Subcutaneous abdominal adipose tissue (tissue), 5 donors: ENCODE results near the gene FGFBP1.
"Not testable (repeated sequence)": the region's sequence is repeated elsewhere in the genome, so short reads cannot be mapped to it uniquely, and the experiment has no call there.

ENCODE experiments used
- H3K27ac ChIP-seq: one replicate; pipeline ENCODE4 v1.7.0; 2013; ENCODE audit warnings: low read depth, mild to moderate bottlenecking, inconsistent platforms, low read length, moderate library complexity
- H3K27me3 ChIP-seq, 5 donors: one replicate each; pipeline ENCODE4 v1.7.0; 2013; ENCODE audit warnings: low read length in 5 of 5, inconsistent platforms in 1 of 5; ENCODE audit not compliant: control insufficient read depth in 5 of 5, insufficient read depth in 4 of 5
- H3K36me3 ChIP-seq, 5 donors: one replicate each; pipeline ENCODE4 v1.7.0; 2013; ENCODE audit warnings: low read length in 5 of 5; ENCODE audit not compliant: control insufficient read depth in 5 of 5, insufficient read depth in 5 of 5
- H3K4me1 ChIP-seq, 5 donors: one replicate each; pipeline ENCODE4 v1.7.0; 2013; ENCODE audit warnings: low read length in 5 of 5, mild to moderate bottlenecking in 3 of 5, moderate library complexity in 1 of 5; ENCODE audit not compliant: control insufficient read depth in 5 of 5, insufficient read depth in 5 of 5
- H3K4me3 ChIP-seq, 5 donors: one replicate each; pipeline ENCODE4 v1.7.0; 2013; ENCODE audit warnings: low read length in 5 of 5, low read depth in 1 of 5
- H3K9ac ChIP-seq, 5 donors: one replicate each; pipeline ENCODE4 v1.7.0; 2013; ENCODE audit warnings: low read length in 5 of 5, mild to moderate bottlenecking in 4 of 5, moderate library complexity in 3 of 5
- H3K9me3 ChIP-seq, 5 donors: one replicate each; pipeline ENCODE4 v1.7.0; 2013; ENCODE audit warnings: low read length in 5 of 5; ENCODE audit not compliant: control insufficient read depth in 5 of 5
- donor health status: healthy.
- donor health status: healthy.
- donor health status: healthy.
- donor health status: healthy.
- donor health status: healthy.

Gene FGFBP1

DNA sequence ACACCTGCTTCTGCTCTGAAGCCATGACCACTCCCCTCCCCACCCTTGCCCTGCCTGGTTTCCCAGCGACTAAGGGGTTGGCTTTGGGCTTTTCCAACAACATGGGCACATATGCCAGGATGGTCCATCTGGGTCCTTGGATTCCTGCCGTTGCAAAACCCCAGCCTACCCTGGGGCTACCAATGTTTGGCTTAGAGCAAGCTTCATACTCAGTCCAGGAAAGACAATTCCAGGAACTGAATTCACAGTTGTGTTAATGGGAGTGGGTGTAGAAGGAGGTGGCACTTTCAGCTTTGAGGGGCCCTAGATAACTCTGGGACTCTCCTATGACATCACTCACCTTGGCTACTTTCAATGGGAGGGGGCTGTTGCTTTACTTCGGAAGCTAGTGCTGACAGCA lies 9.0 kb downstream of the FGFBP1 start:
- Histone ChIP-seq H3K4me3 (no peak overlapping the region), H3K27me3 (no peaks in the 10 kb centered on the region)

DNA sequence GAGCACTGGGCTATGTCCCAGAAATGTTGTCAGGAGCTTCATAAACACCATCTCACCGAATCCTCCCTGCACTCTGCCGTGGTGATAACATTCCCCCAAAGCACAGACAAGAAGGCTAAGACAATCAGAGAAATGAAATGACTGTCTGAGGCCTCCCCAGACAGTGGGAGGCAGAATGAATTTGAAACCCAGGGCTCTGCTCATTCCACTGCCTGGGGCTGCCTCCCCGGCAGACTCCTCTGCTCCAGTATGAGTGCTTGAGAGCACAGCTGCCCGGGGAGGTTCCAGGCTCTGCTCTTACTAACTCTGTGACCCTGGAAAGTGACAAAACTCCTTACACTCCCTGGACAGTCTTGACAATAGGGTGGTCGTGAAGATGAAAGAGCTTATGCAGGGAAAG lies 9.7 kb downstream of the FGFBP1 start:
- no peaks in the 10 kb centered on the region for H3K27me3 ChIP-seq
- H3K9ac ChIP-seq, result no peak overlapping the region
- H3K9me3 ChIP-seq, result no peaks in the 10 kb centered on the region
- H3K4me1 ChIP-seq, result peaks cover 0 to 27% (median 19%) of the 10 kb centered on the region in 5 donors
- H3K4me3 ChIP-seq, result no peak overlapping the region
- no peaks in the 10 kb centered on the region for H3K36me3 ChIP-seq
- no peak overlapping the region for H3K27ac ChIP-seq

More for the DNA sequence above, 9.0 kb downstream of the FGFBP1 start:
- H3K36me3 ChIP-seq, result no peaks in the 10 kb centered on the region
- H3K27ac ChIP-seq, result no peak overlapping the region
- no peak overlapping the region for H3K9ac ChIP-seq
- H3K4me1 ChIP-seq, result peaks cover 0 to 27% (median 19%) of the 10 kb centered on the region in 5 donors
- no peaks in the 10 kb centered on the region for H3K9me3 ChIP-seq

DNA sequence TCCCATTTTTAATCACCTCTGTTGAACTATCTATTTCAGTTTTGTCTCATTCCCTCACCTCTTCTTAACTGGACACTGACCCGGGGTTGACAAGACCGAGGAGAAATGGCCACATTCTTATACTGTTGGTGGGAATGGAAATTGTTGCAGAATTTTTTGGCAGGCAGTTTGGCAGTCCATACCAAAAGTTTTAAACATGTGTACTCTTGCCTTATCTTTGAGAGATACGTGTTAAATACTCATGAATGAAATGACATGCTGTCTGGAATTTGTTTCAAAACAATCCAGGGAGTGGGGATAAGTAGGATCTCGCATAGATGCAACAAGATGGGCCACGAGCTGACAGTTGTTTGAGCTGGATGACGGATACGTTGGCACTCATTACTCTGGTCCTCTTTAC lies 12.1 kb downstream of the FGFBP1 start:
- Histone ChIP-seq H3K36me3 (no peaks in the 10 kb centered on the region), H3K9me3 (no peaks in the 10 kb centered on the region), H3K27ac (no peak overlapping the region), H3K4me1 (peaks cover 0 to 27% (median 19%) of the 10 kb centered on the region in 5 donors), H3K9ac (no peak overlapping the region), H3K4me3 (no peak overlapping the region), H3K27me3 (no peaks in the 10 kb centered on the region)

DNA sequence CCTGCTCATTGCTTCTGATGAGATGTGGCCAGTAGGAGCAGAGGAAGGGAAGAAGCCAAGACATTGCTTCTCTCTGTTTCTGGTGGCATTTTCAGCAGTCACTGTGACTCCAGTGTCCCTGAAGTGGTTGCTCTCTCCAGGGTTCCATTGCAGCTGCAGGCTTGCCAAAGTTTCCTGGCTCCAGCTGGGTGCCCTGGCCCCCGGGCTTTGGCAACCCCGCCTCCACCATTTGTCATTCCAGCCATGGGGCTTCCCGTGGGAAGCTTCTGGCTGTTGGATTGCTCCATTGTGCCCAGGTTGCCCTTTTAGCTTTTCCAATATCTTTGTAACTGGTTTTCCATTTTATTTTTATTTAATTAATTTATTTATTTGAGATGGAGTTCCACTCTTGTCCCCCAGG lies 12.7 kb downstream of the FGFBP1 start:
- Histone ChIP-seq H3K9ac (no peak overlapping the region), H3K9me3 (no peaks in the 10 kb centered on the region), H3K27me3 (no peaks in the 10 kb centered on the region), H3K36me3 (no peaks in the 10 kb centered on the region), H3K4me3 (no peak overlapping the region), H3K4me1 (peaks cover 0 to 26% (median 19%) of the 10 kb centered on the region in 5 donors), H3K27ac (no peak overlapping the region)

DNA sequence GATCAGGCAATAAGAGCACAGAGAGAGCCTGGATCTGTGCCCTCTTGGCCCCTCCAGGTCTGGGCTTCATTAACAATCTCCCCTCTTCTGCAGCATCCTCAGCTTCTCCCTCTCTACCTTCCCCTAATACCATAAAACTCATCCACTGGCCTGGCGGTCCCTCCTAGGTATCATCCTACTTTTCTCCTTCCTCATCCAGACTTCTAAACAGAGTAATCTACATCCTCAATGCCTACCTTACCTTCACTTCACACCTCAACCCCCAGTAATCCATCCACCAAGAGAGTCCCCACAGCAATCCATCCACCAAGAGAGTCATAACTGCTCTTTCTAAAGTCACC lies 17.0 kb downstream of the FGFBP1 start:
- no peaks in the 10 kb centered on the region for H3K27me3 ChIP-seq
- H3K4me3 ChIP-seq, result no peak overlapping the region
- no peaks in the 10 kb centered on the region for H3K9me3 ChIP-seq
- no peak overlapping the region for H3K9ac ChIP-seq
- H3K36me3 ChIP-seq, result no peaks in the 10 kb centered on the region
- peaks cover 0 to 6% (median 5%) of the 10 kb centered on the region in 5 donors for H3K4me1 ChIP-seq
- H3K27ac ChIP-seq, result no peak overlapping the region

DNA sequence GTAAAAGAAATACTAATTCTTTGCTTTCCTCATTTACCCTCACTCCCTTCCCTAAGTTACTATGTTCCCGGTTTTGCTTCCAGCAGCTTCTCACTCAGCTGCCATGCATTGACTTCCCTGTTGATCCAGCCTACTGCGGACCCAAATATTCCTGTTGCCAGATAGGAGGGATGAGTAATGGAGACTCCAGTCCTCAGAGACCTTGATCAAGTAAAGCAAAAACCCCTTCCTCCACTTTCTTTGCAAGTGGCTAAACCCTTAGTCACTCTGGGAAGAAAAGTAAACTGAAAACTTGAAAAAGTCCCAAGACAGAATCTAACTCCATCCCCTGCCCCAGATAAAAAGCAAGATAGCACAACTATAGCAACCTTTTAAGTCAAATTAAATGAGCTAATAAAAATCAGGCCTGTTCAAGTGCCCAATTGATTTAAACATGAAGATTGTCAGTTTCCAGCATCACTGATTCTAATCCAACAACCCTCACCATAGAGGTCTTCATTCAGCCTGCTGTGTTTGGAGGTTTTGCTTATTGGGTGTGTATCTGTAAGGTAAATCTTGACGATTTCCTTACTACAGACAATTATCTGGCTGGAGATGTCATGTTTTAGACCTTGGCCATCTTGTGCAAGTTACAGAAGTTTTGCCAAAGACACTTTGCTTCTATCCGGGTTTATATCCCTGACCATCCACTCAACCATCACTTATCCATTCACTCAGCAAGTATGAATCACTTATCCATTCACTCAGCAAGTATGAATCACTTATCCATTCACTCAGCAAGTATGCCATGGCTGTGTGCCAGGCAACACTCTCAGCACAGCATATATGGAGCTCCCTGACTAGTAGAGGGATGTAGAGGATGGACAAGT lies 17.6 kb downstream of the FGFBP1 start:
- Histone ChIP-seq H3K4me3 (no peak overlapping the region), H3K9me3 (no peaks in the 10 kb centered on the region), H3K4me1 (peaks cover 0 to 5% (median 0%) of the 10 kb centered on the region in 5 donors), H3K27ac (no peak overlapping the region), H3K27me3 (no peaks in the 10 kb centered on the region), H3K36me3 (no peaks in the 10 kb centered on the region), H3K9ac (no peak overlapping the region)

DNA sequence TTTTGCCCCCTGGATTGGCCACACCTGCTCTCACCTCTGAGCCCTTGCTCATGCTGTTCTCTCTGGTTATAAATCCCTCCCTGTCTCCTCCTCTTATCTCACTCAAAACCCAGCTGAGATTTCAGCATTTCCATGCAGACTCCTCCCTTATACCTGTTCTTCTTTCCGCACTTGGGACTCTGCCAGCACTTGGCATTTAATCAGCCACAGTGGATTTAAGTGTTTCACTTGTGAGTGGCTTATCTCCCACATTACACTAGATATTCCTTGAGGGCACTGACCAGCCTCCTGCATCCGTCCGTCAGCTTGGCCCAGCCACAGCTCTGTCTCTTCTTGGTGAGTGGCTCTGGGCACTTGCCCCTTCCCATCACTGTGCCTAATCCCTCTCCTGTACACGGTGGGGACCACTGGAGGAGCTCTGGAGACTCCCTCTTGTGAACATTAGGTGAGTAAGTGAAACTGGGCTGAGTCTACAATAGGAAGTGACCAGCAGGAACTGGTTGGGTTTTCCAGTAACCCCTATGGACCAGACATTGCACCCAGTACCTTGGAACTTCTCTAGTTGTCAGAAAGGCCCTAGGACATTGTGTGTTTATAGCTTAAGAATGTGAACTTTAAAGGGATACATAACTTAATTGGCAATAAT lies 19.9 kb downstream of the FGFBP1 start:
- Histone ChIP-seq H3K4me1 (no peaks in the 10 kb centered on the region), H3K27me3 (no peaks in the 10 kb centered on the region), H3K4me3 (no peak overlapping the region), H3K9me3 (no peaks in the 10 kb centered on the region), H3K27ac (no peak overlapping the region), H3K9ac (no peak overlapping the region), H3K36me3 (no peaks in the 10 kb centered on the region)

DNA sequence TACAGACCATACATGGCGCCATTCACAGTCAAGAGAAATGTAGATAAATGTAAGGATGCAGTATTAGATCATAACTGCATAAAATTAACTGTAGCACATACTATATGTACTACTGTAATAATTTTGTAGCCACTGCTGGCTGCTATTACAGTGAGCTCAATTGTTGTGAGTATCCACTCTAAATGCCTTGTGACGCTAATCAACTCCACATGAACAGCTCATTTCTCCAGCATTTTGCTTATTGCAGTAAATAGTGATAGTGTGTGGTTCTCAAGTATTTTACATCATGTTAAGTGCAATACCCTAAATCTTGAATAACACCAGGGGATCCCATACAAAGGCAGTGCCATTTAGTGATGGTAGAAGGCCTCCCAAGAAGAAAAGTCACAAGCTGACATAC lies 21.2 kb downstream of the FGFBP1 start:
- Histone ChIP-seq H3K27ac (no peak overlapping the region), H3K36me3 (no peaks in the 10 kb centered on the region), H3K4me1 (no peaks in the 10 kb centered on the region), H3K9me3 (no peaks in the 10 kb centered on the region), H3K27me3 (no peaks in the 10 kb centered on the region), H3K4me3 (no peak overlapping the region), H3K9ac (no peak overlapping the region)

DNA sequence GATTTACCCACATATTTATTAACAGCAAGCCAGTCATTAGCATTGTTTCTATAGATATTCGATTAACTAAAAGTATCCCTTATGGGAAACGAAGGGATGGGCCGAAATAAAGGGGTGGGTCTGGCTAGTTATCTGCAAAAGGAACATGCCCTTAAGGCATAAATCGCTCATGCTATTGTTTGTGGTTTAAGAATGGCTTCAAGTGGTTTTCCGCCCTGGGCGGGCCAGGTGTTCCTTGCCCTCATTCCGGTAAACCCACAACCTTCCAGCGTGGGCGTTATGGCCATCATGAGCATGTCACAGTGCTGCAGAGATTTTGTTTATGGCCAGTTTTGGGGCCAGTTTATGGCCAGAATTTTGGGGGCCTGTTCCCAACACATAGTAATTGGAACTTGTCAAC lies 22.2 kb downstream of the FGFBP1 start:
- not testable (repeated sequence) for H3K9ac ChIP-seq, H3K27me3 ChIP-seq, H3K4me3 ChIP-seq, H3K27ac ChIP-seq, H3K9me3 ChIP-seq, H3K4me1 ChIP-seq, H3K36me3 ChIP-seq

DNA sequence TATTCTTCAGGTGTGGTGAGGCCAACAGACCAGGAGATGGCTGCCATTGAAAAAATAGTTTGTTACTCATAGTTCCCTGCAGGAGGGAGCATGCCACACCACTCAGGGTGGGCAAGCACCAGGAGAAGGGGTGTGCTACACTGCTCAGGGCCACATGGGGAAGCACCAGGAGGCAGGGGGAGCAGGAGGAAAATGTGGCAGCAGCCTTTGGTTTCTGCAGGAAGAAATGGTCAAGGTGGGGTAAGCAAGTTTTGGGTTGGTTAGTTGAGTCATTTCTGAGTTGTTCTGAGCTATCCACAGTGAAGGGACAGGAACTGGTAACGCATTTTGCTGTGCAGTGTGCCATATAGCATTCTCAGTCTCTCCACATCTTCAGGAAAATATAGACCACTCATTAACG lies 23.8 kb downstream of the FGFBP1 start:
- Histone ChIP-seq H3K27ac (no peak overlapping the region), H3K4me3 (no peak overlapping the region), H3K36me3 (no peaks in the 10 kb centered on the region), H3K9me3 (no peaks in the 10 kb centered on the region), H3K27me3 (no peaks in the 10 kb centered on the region), H3K4me1 (no peaks in the 10 kb centered on the region), H3K9ac (no peak overlapping the region)
